GM19438 (cell line): ENCODE measurements around the gene LACTB.
A peak's percentile ranks its signal among the peaks of the same experiment; 100 is the strongest.

ENCODE experiments used
- ATAC-seq: cut with Tn5 transposase; IDR thresholded peaks from one replicate; pipeline ENCODE4 v1.9.1; 2021; ENCODE audit warnings: low read depth; ENCODE audit not compliant: unreplicated experiment

Gene LACTB, protein sequence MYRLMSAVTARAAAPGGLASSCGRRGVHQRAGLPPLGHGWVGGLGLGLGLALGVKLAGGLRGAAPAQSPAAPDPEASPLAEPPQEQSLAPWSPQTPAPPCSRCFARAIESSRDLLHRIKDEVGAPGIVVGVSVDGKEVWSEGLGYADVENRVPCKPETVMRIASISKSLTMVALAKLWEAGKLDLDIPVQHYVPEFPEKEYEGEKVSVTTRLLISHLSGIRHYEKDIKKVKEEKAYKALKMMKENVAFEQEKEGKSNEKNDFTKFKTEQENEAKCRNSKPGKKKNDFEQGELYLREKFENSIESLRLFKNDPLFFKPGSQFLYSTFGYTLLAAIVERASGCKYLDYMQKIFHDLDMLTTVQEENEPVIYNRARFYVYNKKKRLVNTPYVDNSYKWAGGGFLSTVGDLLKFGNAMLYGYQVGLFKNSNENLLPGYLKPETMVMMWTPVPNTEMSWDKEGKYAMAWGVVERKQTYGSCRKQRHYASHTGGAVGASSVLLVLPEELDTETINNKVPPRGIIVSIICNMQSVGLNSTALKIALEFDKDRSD

GRCh38 chr15:63121382-63122001 lies at the start of gene LACTB:
Gene LACTB (plus strand): TSS chr15:63121861. CDS start chr15:63121872, 11 bp downstream.
- ATAC-seq, result peak; percentile 75

GRCh38 chr15:63072023-63072650 lies 49.5 kb upstream of the LACTB start:
- no peak for ATAC-seq

DNA sequence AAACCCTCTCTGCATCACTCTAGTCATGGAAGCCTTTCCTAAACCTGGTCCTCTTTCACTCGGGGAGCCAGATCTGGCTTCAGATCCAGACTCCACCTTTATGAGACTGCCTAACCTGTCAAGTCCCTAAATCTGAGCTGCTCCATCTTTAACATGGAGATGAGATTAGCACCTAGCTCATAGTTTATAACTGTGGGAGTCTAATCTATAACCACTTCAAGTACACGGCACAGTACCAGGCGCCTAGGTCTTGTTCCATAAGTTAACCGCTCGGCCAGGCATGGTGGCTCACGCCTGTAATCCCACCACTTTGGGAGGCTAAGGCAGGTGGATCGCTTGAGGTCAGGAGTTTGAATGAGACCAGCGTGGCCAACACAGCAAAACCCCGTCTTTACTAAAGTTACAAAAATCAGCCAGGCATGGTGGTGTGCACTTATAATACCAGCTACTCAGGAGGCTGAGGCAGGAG lies 48.8 kb upstream of the LACTB start:
- ATAC-seq, result no peak

DNA sequence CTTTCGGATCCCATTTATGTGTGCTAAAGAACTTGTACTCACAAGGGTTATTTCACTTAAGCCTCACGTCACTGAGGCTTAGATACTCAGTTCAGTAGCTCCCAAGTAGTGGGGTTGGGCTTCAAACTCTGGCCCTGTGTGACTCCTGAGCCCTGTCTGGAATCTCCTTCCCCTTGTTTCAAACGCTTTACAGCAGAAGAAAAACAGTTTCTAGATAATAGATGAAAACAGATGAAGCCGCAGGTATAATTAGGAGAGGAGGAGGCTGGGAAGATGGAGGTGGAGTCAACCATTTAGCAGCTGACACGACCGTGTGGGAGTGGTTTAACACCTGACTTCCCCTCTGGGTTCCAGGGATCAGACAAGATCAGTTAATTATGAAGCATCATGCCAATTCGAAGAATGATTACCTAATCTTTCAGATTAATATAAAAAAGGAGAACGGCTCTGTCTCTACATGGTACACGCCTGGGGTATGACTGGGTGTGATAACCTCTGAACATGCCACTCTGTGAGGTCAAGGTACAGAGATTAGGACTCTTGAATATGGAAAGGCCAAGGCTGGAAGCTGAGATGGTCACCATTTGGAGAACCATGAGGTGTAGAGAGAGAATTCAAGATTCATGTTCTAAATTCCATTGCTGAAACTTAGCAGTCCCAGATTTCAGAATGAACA lies 48.0 kb upstream of the LACTB start:
- no peak for ATAC-seq

GRCh38 chr15:63075015-63075983 lies 46.4 kb upstream of the LACTB start:
- no peak for ATAC-seq

GRCh38 chr15:63075984-63076713 lies 45.5 kb upstream of the LACTB start:
- no peak for ATAC-seq

DNA sequence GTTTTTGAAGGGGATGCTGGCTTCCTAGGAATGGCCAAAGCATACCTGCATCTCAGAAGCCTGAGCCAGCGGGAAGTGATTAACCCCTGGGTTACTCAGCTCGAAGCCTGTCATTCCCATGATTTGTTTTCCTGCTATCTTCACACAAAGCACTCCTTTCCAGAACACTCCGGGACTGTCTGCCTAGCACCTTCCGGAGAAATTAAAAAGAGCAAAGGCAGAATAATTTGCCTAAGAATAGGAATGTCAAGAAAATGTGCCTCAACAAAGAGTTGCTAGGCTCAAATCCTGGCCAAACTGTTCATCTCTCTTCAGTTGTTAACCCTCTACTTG lies 45.0 kb upstream of the LACTB start:
- ATAC-seq, result no peak

DNA sequence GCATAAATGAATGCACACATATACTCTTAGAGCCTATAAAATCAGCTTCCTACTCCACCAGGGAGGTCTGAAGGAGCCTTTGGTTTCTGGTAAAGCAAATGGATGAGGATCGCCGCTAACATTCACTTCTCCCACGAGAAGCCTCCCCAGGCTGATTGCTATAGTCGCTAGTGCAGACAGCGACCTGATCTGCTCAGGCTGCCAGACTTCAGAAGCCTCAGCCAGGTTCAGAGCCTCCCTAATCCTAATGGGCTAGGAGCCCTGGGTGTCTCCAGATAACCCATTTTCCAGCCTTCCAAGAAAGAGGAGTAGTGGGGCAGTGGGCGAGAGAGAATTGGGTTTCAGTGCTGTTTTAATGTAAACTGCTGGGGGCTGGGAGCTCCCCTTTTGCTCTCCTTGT lies 43.7 kb upstream of the LACTB start:
- ATAC-seq, result no peak

DNA sequence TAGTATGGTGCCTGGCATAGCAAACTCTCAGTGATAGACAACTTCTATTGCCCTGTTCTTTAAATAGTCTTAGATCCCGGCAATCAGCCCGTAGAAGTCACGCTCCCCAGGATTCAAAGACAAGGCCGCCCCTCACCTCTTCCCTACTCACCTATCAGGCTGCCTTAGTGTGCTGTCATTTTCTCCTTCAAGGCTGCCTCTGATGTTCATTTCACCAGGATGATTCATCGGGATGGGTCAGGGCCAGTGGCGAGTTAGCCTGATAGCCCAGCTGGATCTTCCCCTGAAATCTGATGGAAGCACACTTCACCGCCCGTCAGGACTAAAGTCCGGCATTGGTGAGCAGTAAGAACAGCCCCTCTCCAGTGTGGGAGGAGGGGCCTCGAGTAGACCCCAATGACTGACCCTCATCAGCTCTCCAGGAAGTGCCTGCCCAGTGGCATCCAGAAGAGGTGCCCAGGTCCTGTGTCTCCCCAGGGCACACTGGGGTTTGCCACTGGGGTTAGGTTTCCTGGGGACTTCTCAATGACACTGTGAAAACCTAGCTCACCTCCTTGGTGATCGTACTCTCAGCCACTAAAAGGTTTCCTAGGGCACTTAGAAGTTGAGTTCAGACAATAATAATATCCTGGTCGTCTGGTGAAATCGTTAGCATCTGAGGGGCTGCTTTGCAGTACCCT lies 41.6 kb upstream of the LACTB start:
- ATAC-seq, result no peak

DNA sequence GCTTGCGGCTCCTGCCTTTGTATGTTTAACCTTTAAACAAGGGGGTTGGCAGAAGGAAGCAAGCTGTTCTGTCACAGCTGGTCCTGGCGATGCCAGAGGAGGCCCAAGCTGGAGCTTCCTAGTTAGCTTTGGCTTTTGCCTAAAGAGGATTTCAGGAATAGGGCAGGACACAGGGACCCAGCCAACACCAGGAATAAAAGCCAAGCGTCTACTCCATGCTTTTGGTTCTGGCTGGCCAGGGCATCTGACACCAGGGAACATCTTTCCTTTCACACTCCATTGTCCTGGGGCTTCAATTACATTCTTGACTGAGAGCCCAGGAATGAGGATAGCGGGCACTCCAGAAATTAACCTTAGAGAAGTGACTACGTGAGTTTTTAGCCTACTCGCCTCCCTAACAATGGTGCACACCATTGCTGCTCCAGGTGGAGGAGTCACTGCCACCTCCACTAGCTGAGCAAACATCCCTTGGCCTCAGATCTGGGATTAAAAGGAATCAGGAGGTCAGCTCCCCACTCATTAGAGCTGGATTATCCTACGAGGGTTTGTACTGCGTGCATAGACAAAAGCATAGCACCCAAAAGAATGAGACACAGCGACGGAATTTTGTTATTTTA lies 40.9 kb upstream of the LACTB start:
- ATAC-seq, result no peak

GRCh38 chr15:63082366-63082765 lies 39.3 kb upstream of the LACTB start:
- no peak for ATAC-seq

DNA sequence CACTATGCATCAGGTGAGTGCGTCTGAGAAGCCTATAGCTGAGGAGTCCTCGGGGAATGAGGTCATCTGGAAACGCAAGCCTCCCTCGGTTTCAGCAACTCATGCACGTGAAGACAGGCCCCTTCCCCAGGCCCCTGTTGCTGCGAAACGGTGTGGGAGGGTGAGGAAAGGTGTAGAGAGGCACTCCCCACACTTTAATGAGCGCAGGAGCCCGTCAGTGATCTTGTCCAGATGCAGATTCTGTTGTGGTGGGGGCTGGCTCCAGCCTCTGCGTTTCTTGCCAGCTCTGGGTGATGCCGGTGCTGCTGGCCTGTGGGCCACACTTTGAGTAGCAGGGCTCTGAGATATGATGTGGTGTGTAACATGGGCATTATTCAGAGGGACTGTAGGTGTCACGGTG lies 38.6 kb upstream of the LACTB start:
- ATAC-seq, result no peak

GRCh38 chr15:63083541-63083940 lies 38.1 kb upstream of the LACTB start:
- no peak for ATAC-seq

GRCh38 chr15:63084806-63085205 lies 36.9 kb upstream of the LACTB start:
- ATAC-seq, result no peak

DNA sequence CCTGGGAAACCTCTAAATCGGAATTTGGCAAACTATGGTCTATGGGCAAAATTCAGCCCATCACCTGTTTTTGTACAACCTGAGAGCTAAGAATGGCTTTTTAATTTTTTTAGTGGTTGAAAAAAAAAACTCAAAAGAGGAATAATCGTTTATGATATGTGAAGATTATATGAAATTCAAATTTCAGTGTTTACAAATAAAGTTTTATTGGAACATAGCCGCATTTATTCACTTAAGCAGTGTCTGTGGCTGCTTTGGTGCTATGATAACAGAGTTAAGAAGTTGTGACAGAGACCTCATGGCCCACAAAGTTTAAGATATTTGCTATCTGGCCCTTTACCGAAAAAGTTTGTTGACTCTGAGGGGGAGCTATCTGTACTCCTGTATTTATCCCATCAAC lies 36.4 kb upstream of the LACTB start:
- ATAC-seq, result no peak

DNA sequence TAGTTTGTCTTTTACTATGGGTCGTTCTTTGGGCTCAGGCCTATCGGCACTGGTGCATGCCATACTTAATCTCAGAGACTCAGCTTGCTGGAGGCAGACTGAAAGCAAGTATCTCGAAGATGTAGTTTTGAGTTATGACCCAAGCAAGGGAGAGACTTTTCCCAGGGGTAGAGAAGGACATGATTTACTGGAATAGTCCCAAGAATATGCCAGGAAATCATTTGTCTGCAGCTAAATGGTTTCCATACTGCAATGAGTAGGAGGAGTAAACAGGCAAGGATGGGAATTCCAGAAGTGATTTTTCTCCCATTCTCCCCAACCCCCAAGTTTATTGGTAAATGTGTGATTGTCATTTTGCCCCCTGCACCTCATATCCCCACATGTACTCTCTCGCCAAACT lies 35.4 kb upstream of the LACTB start:
- no peak for ATAC-seq

DNA sequence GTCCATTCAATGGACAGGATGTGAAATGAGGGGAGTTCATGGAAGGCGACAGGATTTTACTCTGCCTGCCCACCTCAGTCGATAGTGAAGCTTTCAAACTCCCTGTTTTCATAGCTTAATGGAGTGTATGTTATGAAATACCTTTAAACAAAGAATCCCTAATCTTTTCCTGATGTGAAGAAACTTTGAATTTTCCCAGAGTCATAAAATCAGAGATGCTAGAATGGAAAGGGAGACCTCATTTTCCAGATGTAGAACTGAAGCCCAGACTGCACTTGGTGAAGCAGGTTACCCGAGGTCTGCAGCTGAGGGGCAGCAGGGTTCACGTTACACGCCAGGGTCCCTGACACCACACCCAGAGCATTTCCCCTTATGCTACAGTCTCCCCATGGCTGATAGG lies 34.7 kb upstream of the LACTB start:
- no peak for ATAC-seq
